Trophoblast cell (in vitro differentiated cells and primary cell): ENCODE measurements around the gene SCFD2.

Source experiments
- DNase-seq, 2 donors: peaks; one replicate each; pipeline ENCODE4 v3.0.0-alpha.2; 2016
- H2AFZ ChIP-seq: 2 replicates; pipeline ENCODE4 v1.6.1; 2013; ENCODE audit warnings: low read length, moderate library complexity, mild to moderate bottlenecking; ENCODE audit not compliant: insufficient read depth, poor library complexity
- H2AK5ac ChIP-seq: 2 replicates; pipeline ENCODE4 v1.6.1; 2013; ENCODE audit warnings: mild to moderate bottlenecking, low read length
- H2BK120ac ChIP-seq: 2 replicates; pipeline ENCODE4 v1.6.1; 2013; ENCODE audit warnings: low read length, mild to moderate bottlenecking, moderate library complexity; ENCODE audit not compliant: insufficient read depth, poor library complexity
- H2BK12ac ChIP-seq: 2 replicates; pipeline ENCODE4 v1.6.1; 2013; ENCODE audit warnings: mild to moderate bottlenecking, low read length, moderate library complexity
- H2BK5ac ChIP-seq: 2 replicates; pipeline ENCODE4 v1.6.1; 2013; ENCODE audit warnings: low read length, low read depth, moderate library complexity, mild to moderate bottlenecking; ENCODE audit not compliant: poor library complexity
- H3K14ac ChIP-seq: 2 replicates; pipeline ENCODE4 v1.6.1; 2013; ENCODE audit warnings: mild to moderate bottlenecking, low read length
- H3K18ac ChIP-seq: 2 replicates; pipeline ENCODE4 v1.6.1; 2013; ENCODE audit warnings: mild to moderate bottlenecking, low read length
- H3K23ac ChIP-seq: 2 replicates; pipeline ENCODE4 v1.6.1; 2013; ENCODE audit warnings: low read length
- H3K27ac ChIP-seq: 2 replicates; pipeline ENCODE4 v1.5.1; 2013; ENCODE audit warnings: low read depth, mild to moderate bottlenecking, inconsistent platforms, low read length, moderate library complexity
- H3K27me3 ChIP-seq: 2 replicates; pipeline ENCODE4 v1.6.1; 2013; ENCODE audit warnings: inconsistent platforms, mild to moderate bottlenecking, low read length, moderate library complexity; ENCODE audit not compliant: insufficient read depth
- H3K36me3 ChIP-seq, 2 experiments: 1 replicate in 1 of 2; 2 replicates in 1 of 2; pipeline ENCODE4 v1.6.1; 2013; ENCODE audit warnings: low read length in 2 of 2, mild to moderate bottlenecking in 2 of 2, moderate library complexity in 1 of 2; ENCODE audit not compliant: insufficient read depth in 2 of 2, control insufficient read depth in 1 of 2
- H3K4ac ChIP-seq: 2 replicates; pipeline ENCODE4 v1.6.1; 2013; ENCODE audit warnings: low read depth, mild to moderate bottlenecking, low read length, moderate library complexity
- H3K4me1 ChIP-seq, 2 experiments: 1 replicate in 1 of 2; 2 replicates in 1 of 2; pipeline ENCODE4 v1.6.1; 2013; ENCODE audit warnings: low read length in 2 of 2, mild to moderate bottlenecking in 2 of 2, moderate library complexity in 1 of 2; ENCODE audit not compliant: insufficient read depth in 2 of 2, control insufficient read depth in 1 of 2
- H3K4me2 ChIP-seq: 2 replicates; pipeline ENCODE4 v1.6.1; 2013; ENCODE audit warnings: inconsistent platforms, mild to moderate bottlenecking, low read length, moderate library complexity
- H3K4me3 ChIP-seq: 2 replicates; pipeline ENCODE4 v1.5.1; 2013; ENCODE audit warnings: mild to moderate bottlenecking, low read depth, low read length, inconsistent platforms
- H3K79me1 ChIP-seq: one replicate; pipeline ENCODE4 v1.6.1; 2013; ENCODE audit warnings: low read length
- H3K79me2 ChIP-seq: 2 replicates; pipeline ENCODE4 v1.6.1; 2013; ENCODE audit warnings: low read length, mild to moderate bottlenecking; ENCODE audit not compliant: control insufficient read depth, insufficient read depth, poor library complexity
- H3K9ac ChIP-seq: 2 replicates; pipeline ENCODE4 v1.6.1; 2013; ENCODE audit warnings: mild to moderate bottlenecking, low read length
- H3K9me3 ChIP-seq: 2 replicates; pipeline ENCODE4 v1.6.1; 2013; ENCODE audit warnings: low read depth, mild to moderate bottlenecking, control low read depth, inconsistent platforms, low read length; ENCODE audit not compliant: insufficient read depth
- H4K12ac ChIP-seq: 2 replicates; pipeline ENCODE4 v1.6.1; 2013; ENCODE audit warnings: low read depth, mild to moderate bottlenecking, low read length, moderate library complexity
- H4K8ac ChIP-seq: 2 replicates; pipeline ENCODE4 v1.6.1; 2013; ENCODE audit warnings: low read depth, mild to moderate bottlenecking, low read length, moderate library complexity
- H4K91ac ChIP-seq: one replicate; pipeline ENCODE4 v1.6.1; 2013; ENCODE audit warnings: low read depth, mild to moderate bottlenecking, low read length, moderate library complexity
- WGBS: extraction: QIAGEN DNeasy Blood & Tissue Kit; methylation state at CpG from one replicate; pipeline ENCODE4 v1.1.7; 2013; ENCODE audit warnings: missing lambda C conversion rate; ENCODE audit not compliant: insufficient read length, insufficient coverage; ENCODE audit errors: extremely low coverage; 5-methylcytosine and 5-hydroxymethylcytosine counted together

Gene SCFD2

GRCh38 chr4:52999626-53000025 is 366.2 kb downstream of the SCFD2 start:
- no peaks in the 10 kb centered on the region for H3K79me2 ChIP-seq
- no peak overlapping the region for H3K27ac ChIP-seq
- no peak overlapping the region for H3K23ac ChIP-seq
- no CpG with 5 or more reads among the region's 6 CpGs for WGBS
- no peaks in the 10 kb centered on the region for H3K79me1 ChIP-seq
- H3K4me2 ChIP-seq, result no peak overlapping the region
- no peak overlapping the region for H3K4ac ChIP-seq
- H3K27me3 ChIP-seq, result no peaks in the 10 kb centered on the region
- H4K91ac ChIP-seq, result no peak overlapping the region
- H2BK5ac ChIP-seq, result no peak overlapping the region
- H3K4me3 ChIP-seq, result no peak overlapping the region
- no peak overlapping the region for H3K9ac ChIP-seq
- no peak for DNase-seq
- H3K9me3 ChIP-seq, result no peaks in the 10 kb centered on the region
- H3K36me3 ChIP-seq, result no peaks in the 10 kb centered on the region
- no peak overlapping the region for H2BK120ac ChIP-seq
- no peak overlapping the region for H4K8ac ChIP-seq
- H2AK5ac ChIP-seq, result no peak overlapping the region
- H3K14ac ChIP-seq, result no peak overlapping the region
- H3K18ac ChIP-seq, result no peak overlapping the region
- no peak overlapping the region for H2AFZ ChIP-seq
- H4K12ac ChIP-seq, result no peak overlapping the region
- H3K4me1 ChIP-seq, result peaks cover 0 to 10% of the 10 kb centered on the region in 2 experiments
- no peak overlapping the region for H2BK12ac ChIP-seq

GRCh38 chr4:52998413-52998812 is 367.4 kb downstream of the SCFD2 start:
- no peaks in the 10 kb centered on the region for H3K79me1 ChIP-seq
- no peak overlapping the region for H3K27ac ChIP-seq
- DNase-seq, result no peak
- no peak overlapping the region for H2AFZ ChIP-seq
- no peak overlapping the region for H2BK5ac ChIP-seq
- H3K9ac ChIP-seq, result no peak overlapping the region
- no peaks in the 10 kb centered on the region for H3K36me3 ChIP-seq
- H4K8ac ChIP-seq, result no peak overlapping the region
- H4K12ac ChIP-seq, result no peak overlapping the region
- H4K91ac ChIP-seq, result no peak overlapping the region
- H3K23ac ChIP-seq, result no peak overlapping the region
- no peak overlapping the region for H2AK5ac ChIP-seq
- H3K4me2 ChIP-seq, result no peak overlapping the region
- H3K14ac ChIP-seq, result no peak overlapping the region
- no peaks in the 10 kb centered on the region for H3K79me2 ChIP-seq
- no peaks in the 10 kb centered on the region for H3K27me3 ChIP-seq
- H3K4ac ChIP-seq, result no peak overlapping the region
- no peaks in the 10 kb centered on the region for H3K9me3 ChIP-seq
- H3K4me3 ChIP-seq, result no peak overlapping the region
- WGBS, result no CpG with 5 or more reads among the region's 3 CpGs
- H3K4me1 ChIP-seq, result peaks cover 0 to 10% of the 10 kb centered on the region in 2 experiments
- H2BK120ac ChIP-seq, result no peak overlapping the region
- H3K18ac ChIP-seq, result no peak overlapping the region
- H2BK12ac ChIP-seq, result no peak overlapping the region

DNA sequence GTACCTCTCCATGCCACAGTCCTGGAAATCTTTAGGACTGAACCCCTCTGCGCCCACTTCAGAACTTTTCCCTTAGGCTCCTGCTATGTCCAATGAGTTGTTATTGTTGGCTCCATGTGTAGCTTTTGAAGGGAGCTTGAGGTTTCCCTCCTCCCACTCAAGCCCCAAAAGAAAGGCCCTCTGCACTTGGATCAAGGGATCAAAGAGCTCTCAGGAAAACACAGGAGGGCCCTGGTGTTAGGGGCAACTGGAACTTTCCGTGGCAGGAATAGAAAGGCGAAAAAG is 368.8 kb downstream of the SCFD2 start:
- no peak overlapping the region for H3K14ac ChIP-seq
- H3K79me2 ChIP-seq, result no peaks in the 10 kb centered on the region
- H3K23ac ChIP-seq, result no peak overlapping the region
- no peak overlapping the region for H3K27ac ChIP-seq
- no CpG with 5 or more reads among the region's 3 CpGs for WGBS
- H3K9me3 ChIP-seq, result no peaks in the 10 kb centered on the region
- H3K79me1 ChIP-seq, result no peaks in the 10 kb centered on the region
- no peak overlapping the region for H3K18ac ChIP-seq
- H3K9ac ChIP-seq, result no peak overlapping the region
- no peak overlapping the region for H4K8ac ChIP-seq
- no peak overlapping the region for H4K12ac ChIP-seq
- no peak overlapping the region for H2BK12ac ChIP-seq
- no peaks in the 10 kb centered on the region for H3K36me3 ChIP-seq
- H3K4me1 ChIP-seq, result peaks cover 0 to 10% of the 10 kb centered on the region in 2 experiments
- no peak overlapping the region for H2AFZ ChIP-seq
- H3K4ac ChIP-seq, result no peak overlapping the region
- no peak overlapping the region for H2BK5ac ChIP-seq
- H3K4me2 ChIP-seq, result no peak overlapping the region
- H3K27me3 ChIP-seq, result no peaks in the 10 kb centered on the region
- H3K4me3 ChIP-seq, result no peak overlapping the region
- no peak overlapping the region for H2BK120ac ChIP-seq
- DNase-seq, result no peak
- H2AK5ac ChIP-seq, result no peak overlapping the region
- H4K91ac ChIP-seq, result no peak overlapping the region

- Histone ChIP-seq H3K4me1 (peaks cover 0 to 10% of the 10 kb centered on the region in 2 experiments), H2BK120ac (no peak overlapping the region), H2BK5ac (no peak overlapping the region), H4K12ac (no peak overlapping the region), H3K14ac (no peak overlapping the region), H3K36me3 (no peaks in the 10 kb centered on the region), H3K27me3 (no peaks in the 10 kb centered on the region), H4K91ac (no peak overlapping the region), H3K23ac (no peak overlapping the region), H2AK5ac (no peak overlapping the region), H3K4me3 (no peak overlapping the region), H4K8ac (no peak overlapping the region), H2BK12ac (no peak overlapping the region), H3K4me2 (no peak overlapping the region), H2AFZ (no peak overlapping the region), H3K18ac (no peak overlapping the region), H3K9ac (no peak overlapping the region), H3K27ac (no peak overlapping the region), H3K4ac (no peak overlapping the region), H3K9me3 (peaks cover 2% of the 10 kb centered on the region), H3K79me2 (no peaks in the 10 kb centered on the region), H3K79me1 (no peaks in the 10 kb centered on the region)
- no CpG with 5 or more reads among the region's 7 CpGs for WGBS
- no peak for DNase-seq
These were observed 369.4 kb downstream of the SCFD2 start for GRCh38 chr4:52996261-52997131.
